Endometrium (tissue), 2 donors: ENCODE results near the gene CMTM6.
"Not testable (repeated sequence)": the region's sequence is repeated elsewhere in the genome, so short reads cannot be mapped to it uniquely, and the experiment has no call there.

Experiments used
- FAIRE-seq: peaks from 2 replicates; lab custom pipeline; 2012; peaks lifted over from hg19 to GRCh38; lab: Jason Lieb, UNC
- donor health status: control.
- donor health status: control.

The CMTM6 gene

GRCh38 chr3:32499585-32499984 lies 3.1 kb downstream of the CMTM6 start:
- no peak for FAIRE-seq

- FAIRE-seq: no peak
Measured at GRCh38 chr3:32498992-32499391, 3.7 kb downstream of the CMTM6 start.

GRCh38 chr3:32498252-32498651 lies 4.4 kb downstream of the CMTM6 start:
- no peak for FAIRE-seq

GRCh38 chr3:32495609-32496008 lies 7.0 kb downstream of the CMTM6 start:
- no peak for FAIRE-seq

- no peak for FAIRE-seq
Measured at GRCh38 chr3:32495085-32495484, 7.6 kb downstream of the CMTM6 start.

- FAIRE-seq: no peak
Measured at GRCh38 chr3:32493437-32494414, 8.9 kb downstream of the CMTM6 start.

- FAIRE-seq: no peak
Measured at GRCh38 chr3:32492684-32493436, 9.8 kb downstream of the CMTM6 start.

- FAIRE-seq: no peak
Measured at GRCh38 chr3:32488474-32489008, 14.1 kb downstream of the CMTM6 start.

GRCh38 chr3:32487781-32488473 lies 14.7 kb downstream of the CMTM6 start:
- no peak for FAIRE-seq

- FAIRE-seq: no peak
Measured at GRCh38 chr3:32484436-32484835, 18.2 kb downstream of the CMTM6 start.

GRCh38 chr3:32483772-32484171 lies 18.9 kb downstream of the CMTM6 start:
- no peak for FAIRE-seq

- no peak for FAIRE-seq
Measured at GRCh38 chr3:32482693-32483092, 20.0 kb downstream of the CMTM6 start.

- no peak for FAIRE-seq
Measured at GRCh38 chr3:32481791-32482631, 20.6 kb downstream of the CMTM6 start.

GRCh38 chr3:32480604-32481003 lies 22.0 kb downstream of the CMTM6 start:
- no peak for FAIRE-seq

- FAIRE-seq: no peak
Measured at GRCh38 chr3:32474201-32474600, 28.5 kb downstream of the CMTM6 start.

- not testable (repeated sequence) for FAIRE-seq
Measured at GRCh38 chr3:32472151-32472550, 30.5 kb downstream of the CMTM6 start.

- no peak for FAIRE-seq
Measured at GRCh38 chr3:32471246-32471645, 31.4 kb downstream of the CMTM6 start.

- no peak for FAIRE-seq
Measured at GRCh38 chr3:32470362-32470761, 32.3 kb downstream of the CMTM6 start.

- FAIRE-seq: no peak
Measured at GRCh38 chr3:32469151-32469874, 33.3 kb downstream of the CMTM6 start.

GRCh38 chr3:32467333-32468070 lies 35.1 kb downstream of the CMTM6 start:
- FAIRE-seq: no peak
